ENCODE measurements around the gene CA5B.
"Not testable (repeated sequence)": the region's sequence is repeated elsewhere in the genome, so short reads cannot be mapped to it uniquely, and the experiment has no call there.

The CA5B gene

DNA sequence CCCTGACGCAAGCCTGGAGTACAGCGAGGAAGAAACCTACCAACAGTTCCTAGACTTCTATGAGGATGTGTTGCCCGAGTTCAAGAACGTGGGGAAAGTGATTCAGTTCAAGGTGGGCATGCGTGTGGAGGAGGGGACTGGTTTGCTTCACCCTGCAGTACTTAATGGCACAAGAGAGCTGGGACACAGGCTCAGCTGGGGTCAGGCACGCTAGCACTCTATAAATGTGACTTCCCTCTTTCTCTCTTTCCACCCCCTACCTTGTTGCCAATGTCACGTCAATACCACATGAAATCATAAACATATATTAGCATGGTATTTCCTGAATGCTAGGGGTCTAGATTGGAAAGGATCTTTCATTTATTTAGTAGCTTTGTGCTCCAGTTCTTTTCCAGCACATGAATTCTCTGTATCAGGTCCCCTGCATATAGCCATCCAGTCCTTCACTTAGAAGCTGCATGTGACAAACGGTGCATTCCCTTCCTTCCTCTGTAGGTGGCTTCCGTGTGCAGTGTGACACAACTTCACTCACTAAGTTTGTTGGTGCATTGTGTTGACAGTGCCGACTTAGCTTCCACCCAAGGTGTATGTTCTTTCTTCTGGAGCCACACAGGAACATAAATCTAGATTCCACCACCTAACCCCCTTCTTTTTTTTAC, 77.8 kb downstream of the CA5B start:
- peak; percentile 63 for DNase-seq

DNA sequence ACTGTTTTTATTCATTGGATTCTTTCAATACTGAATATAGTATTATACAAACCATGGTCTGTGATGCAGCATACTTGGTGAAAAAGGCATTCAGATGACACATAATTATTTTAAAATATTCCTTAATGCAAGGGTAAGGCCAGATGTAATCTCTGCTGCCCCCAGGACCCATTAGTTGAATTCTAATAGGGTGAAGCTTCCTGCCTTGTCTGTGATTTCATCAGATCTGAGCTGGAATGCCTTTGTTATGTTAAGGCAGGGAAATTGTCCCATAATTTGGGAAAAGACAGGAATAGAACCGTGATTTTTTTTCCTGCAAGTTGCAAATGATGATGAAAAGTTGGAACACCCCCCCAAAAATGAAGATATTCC, 78.4 kb downstream of the CA5B start:
- DNase-seq: no peak

DNA sequence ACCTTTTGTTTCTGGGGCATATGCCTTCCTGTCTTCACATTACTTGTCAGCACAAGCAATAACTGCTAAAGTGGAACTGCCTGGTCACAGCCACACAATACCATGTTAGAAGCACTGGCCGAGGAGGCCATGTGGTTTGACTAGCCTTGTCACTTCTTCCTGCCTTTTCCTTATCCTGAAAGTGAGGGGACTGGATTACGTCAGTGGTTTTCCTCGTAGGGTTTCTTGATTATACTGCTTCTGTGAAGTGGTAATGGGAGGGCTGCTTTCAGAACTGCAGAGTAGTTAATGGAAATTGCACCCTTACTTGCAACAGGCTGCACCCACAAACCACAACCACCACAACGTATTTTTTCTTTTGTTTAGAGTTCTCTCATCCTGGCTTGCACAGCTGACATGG, 78.8 kb downstream of the CA5B start:
- peak; percentile 88 for DNase-seq

DNA sequence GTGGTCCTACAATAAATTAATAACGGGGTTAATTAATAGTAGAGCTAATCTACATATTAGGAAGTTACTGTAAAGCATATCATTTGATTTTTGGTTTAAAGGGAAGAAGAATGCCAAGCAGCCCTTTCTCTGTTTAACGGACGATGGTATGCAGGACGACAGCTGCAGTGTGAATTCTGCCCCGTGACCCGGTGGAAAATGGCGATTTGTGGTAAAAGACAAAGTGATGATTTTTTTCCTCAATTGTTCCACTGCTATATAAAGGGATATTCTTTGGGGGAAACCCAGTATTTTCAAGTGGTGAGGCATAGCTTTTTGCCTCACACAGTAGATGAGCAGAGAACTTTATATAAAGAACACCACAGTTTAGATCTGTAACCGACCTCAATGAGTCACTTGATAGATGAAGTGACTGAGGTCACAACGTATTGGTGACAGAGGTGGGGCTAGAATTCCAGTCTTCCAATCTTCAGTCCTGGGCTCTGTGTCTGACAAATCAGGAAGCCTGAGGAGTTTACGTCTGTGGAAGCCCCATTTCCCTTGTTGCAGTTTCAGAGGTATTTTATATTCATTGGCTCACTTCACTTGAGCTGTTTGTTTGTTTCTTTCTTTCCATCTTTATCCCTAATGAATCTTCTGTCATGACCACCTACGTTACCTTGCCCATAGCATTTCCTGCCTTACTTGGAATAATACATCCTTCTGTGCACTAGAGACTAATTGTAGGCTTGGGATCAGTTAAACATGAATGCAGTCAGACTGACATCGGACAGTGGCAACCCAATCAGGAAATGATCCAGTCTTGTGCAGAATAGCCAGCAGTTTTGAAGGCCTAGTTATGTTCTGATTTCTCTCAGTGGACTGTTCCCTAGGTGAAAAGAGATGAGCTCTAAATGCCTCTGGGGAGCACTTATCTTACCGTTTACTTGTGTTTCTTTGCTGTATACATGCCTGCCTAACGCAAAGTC, 82.3 kb downstream of the CA5B start:
- DNase-seq: no peak

DNA sequence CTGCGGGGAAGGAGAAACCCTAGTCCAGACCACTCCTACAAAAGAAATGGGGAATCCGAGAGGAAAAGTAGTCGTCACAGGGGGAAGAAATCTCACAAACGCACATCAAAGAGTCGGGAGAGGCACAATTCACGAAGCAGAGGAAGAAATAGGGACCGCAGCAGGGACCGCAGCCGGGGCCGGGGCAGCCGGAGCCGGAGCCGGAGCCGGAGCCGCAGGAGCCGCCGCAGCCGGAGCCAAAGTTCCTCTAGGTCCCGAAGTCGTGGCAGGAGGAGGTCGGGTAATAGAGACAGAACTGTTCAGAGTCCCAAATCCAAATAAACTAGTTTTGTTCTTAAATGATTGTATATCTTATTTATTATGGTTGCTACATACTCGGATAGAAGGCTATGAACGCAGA, 84.9 kb downstream of the CA5B start:
- no peak for DNase-seq

DNA sequence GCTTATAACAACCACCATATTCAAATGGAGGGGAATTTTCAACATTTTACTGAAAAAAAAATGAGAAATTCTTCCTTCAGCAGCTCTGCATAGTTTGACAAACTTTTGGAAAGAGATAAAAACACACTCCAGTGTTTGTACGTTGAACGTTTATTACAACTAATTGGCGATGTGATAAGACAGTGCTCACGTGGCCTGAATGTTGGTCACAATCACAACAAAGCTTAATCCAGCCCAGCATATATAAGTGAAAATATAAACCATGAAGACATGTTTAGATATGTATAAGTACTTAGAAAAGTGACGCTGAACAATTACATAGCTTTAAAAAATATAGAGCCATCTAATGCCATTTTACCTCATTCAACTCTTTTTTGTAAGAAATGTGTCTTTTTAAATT, 87.9 kb downstream of the CA5B start:
- DNase-seq: no peak

DNA sequence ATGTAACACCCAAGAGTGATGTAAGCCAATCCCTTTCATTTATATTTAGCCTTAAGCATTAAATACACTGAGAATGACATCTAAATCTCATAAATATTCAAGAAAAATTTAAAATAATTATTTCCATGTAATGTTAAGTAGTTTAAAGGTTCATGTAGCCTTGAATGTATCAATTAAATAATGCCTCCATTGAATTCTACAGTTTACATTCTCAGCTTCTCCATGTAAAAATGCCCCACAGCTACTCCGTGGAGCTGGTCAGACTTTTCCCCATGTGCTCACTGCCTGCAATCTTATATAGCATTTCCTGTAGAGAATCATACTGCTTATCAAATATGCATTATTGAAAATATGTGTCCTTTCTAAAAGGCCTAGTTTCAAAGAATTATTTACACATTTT, 91.1 kb downstream of the CA5B start:
- DNase-seq: no peak

DNA sequence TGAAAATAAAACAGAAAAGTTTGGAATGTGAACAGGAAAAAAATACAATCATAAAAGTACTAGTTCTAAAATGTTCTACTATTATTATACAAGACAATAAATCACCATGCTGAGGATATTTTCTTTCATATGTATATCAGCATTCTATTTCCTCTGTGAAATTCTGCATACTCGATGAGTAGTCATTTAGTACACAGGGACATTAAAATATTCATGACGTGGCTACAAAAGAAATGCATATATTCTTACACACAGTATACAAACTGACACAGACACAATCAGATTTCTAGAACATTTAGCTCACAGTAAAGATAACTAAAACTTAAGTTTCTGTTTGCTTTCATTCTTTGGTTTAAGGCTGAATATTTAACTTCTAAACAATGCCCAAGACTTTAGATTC, 93.3 kb downstream of the CA5B start:
- DNase-seq: not testable (repeated sequence)

DNA sequence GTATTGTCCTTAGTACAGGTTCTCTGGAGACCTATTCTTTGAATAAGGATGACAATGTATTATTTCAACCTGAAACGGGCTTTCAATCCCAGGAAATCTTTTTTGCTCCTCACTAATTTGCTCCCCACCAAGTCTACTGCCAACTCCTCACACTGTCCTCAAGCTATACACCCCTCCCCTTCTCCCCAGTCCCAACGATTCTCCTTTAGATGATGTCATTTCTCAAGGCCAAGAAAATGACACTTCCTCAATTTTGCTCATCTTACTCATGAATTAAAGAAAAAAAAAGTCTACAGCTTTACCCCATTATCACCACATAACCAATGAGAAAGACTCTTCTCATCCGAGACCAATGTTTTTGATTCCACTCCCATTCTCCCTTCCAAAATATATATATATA, 96.0 kb downstream of the CA5B start:
- DNase-seq: peak; percentile 0

DNA sequence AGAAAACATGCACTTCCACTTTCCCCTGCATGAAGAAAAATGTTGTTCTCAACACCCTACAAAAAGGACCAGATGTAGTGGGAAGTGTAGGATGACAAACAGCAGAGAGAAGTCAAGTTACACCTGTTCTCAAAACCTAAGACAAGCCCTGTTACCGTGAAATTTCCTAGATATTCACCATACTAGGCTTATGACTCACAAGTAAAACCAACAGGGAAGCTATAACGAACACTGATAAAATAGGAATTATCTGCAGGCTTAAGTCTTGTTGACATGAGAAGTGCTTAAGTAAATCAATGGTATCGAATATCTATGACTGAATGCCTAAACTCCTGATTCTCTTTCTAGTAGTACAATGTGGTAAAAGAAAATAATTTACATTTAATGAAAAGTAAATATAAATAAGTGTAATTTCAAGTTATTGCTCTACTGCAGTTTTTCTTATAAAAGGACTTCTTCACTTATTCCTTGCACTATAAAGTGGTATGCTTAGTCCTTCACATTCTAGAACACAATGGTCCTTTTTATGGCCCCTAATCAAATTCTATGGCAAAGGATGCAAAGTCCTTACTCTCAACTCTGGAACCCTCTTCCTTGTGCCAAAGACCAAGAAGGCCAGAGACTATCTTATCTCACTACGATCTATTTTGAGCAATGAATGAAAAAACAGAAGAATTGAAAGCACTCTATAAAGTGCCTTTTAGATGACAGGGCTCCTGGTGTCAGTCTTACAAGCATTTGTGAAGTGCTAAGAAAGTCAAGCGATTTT, 96.9 kb downstream of the CA5B start:
- DNase-seq: no peak

Data from GF-D8 (cell line).